H9 (cell line): Measurements from ENCODE around the gene BATF. TPM values are rescaled to one million over a fixed set of nuclear protein-coding genes. Genes with fewer than 3 reads are reported as not detected.

Experiments
- DNase-seq: peaks from one replicate; pipeline ENCODE4 v3.0.0-alpha.2; 2017
- H2AFZ ChIP-seq: one replicate; pipeline ENCODE4 v1.6.1; 2013; ENCODE audit warnings: mild to moderate bottlenecking, low read length, control low read depth, moderate library complexity
- H2AK5ac ChIP-seq: 2 replicates; pipeline ENCODE4 v1.6.1; 2013; ENCODE audit warnings: low read length, control low read depth, mixed read lengths; ENCODE audit not compliant: insufficient read length
- H2BK120ac ChIP-seq: one replicate; pipeline ENCODE4 v1.6.1; 2013; ENCODE audit warnings: low read depth, mild to moderate bottlenecking, low read length, control low read depth, inconsistent platforms; ENCODE audit not compliant: poor library complexity, severe bottlenecking
- H2BK12ac ChIP-seq: 2 replicates; pipeline ENCODE4 v1.6.1; 2013; ENCODE audit warnings: low read length, control low read depth, mixed read lengths, low read depth; ENCODE audit not compliant: insufficient read length
- H2BK15ac ChIP-seq: 2 replicates; pipeline ENCODE4 v1.6.1; 2013; ENCODE audit warnings: low read depth, low read length, control low read depth
- H2BK20ac ChIP-seq: one replicate; pipeline ENCODE4 v1.6.1; 2013; ENCODE audit warnings: low read depth, mild to moderate bottlenecking, low read length, control low read depth, inconsistent platforms; ENCODE audit not compliant: poor library complexity, severe bottlenecking
- H2BK5ac ChIP-seq: 2 replicates; pipeline ENCODE4 v1.6.1; 2013; ENCODE audit warnings: low read length, control low read depth, mixed read lengths; ENCODE audit not compliant: insufficient read length
- H3K14ac ChIP-seq: 2 replicates; pipeline ENCODE4 v1.6.1; 2013; ENCODE audit warnings: low read length, control low read depth; ENCODE audit not compliant: insufficient read depth
- H3K18ac ChIP-seq: 2 replicates; pipeline ENCODE4 v1.6.1; 2013; ENCODE audit warnings: low read depth, mild to moderate bottlenecking, mixed read lengths, low read length, control low read depth; ENCODE audit not compliant: insufficient read length
- H3K23ac ChIP-seq: 2 replicates; pipeline ENCODE4 v1.6.1; 2013; ENCODE audit warnings: low read length, control low read depth, mixed read lengths, low read depth; ENCODE audit not compliant: insufficient read length
- H3K23me2 ChIP-seq: 2 replicates; pipeline ENCODE4 v1.6.1; 2013; ENCODE audit warnings: low read depth, mild to moderate bottlenecking, mixed read lengths, low read length, control low read depth; ENCODE audit not compliant: insufficient read length, poor library complexity, severe bottlenecking
- H3K27ac ChIP-seq: 2 replicates; pipeline ENCODE4 v1.5.1; 2013; ENCODE audit warnings: low read length, control low read depth, mixed read lengths, low read depth; ENCODE audit not compliant: insufficient read length
- H3K27me3 ChIP-seq: 2 replicates; pipeline ENCODE4 v1.6.1; 2013; ENCODE audit warnings: low read length, control low read depth, inconsistent platforms; ENCODE audit not compliant: insufficient read depth
- H3K4ac ChIP-seq: 2 replicates; pipeline ENCODE4 v1.6.1; 2013; ENCODE audit warnings: low read depth, mild to moderate bottlenecking, control low read depth, inconsistent platforms, low read length, moderate library complexity
- H3K4me1 ChIP-seq: 2 replicates; pipeline ENCODE4 v1.6.1; 2013; ENCODE audit warnings: low read length, control low read depth, inconsistent platforms; ENCODE audit not compliant: insufficient read depth
- H3K4me2 ChIP-seq: 2 replicates; pipeline ENCODE4 v1.6.1; 2013; ENCODE audit warnings: low read length, control low read depth, mixed read lengths; ENCODE audit not compliant: insufficient read length, insufficient read depth
- H3K56ac ChIP-seq: 2 replicates; pipeline ENCODE4 v1.6.1; 2013; ENCODE audit warnings: low read depth, mild to moderate bottlenecking, mixed read lengths, low read length, control low read depth; ENCODE audit not compliant: insufficient read length
- H3K79me1 ChIP-seq: 2 replicates; pipeline ENCODE4 v1.6.1; 2013; ENCODE audit warnings: low read depth, mild to moderate bottlenecking, moderate library complexity, low read length, control low read depth, inconsistent platforms; ENCODE audit not compliant: insufficient read depth, poor library complexity, severe bottlenecking
- H3K79me2 ChIP-seq: 2 replicates; pipeline ENCODE4 v1.6.1; 2013; ENCODE audit warnings: low read length, control low read depth, inconsistent platforms; ENCODE audit not compliant: insufficient read depth
- H3K9ac ChIP-seq: 2 replicates; pipeline ENCODE4 v1.6.1; 2013; ENCODE audit warnings: low read length, control low read depth, mixed read lengths; ENCODE audit not compliant: insufficient read length; ENCODE audit errors: extremely low read depth
- H3K9me3 ChIP-seq: one replicate; pipeline ENCODE4 v1.6.1; 2013; ENCODE audit warnings: low read depth, low read length, inconsistent platforms; ENCODE audit not compliant: control insufficient read depth
- H3T11ph ChIP-seq: one replicate; pipeline ENCODE4 v1.6.1; 2013; ENCODE audit warnings: mild to moderate bottlenecking, low read length, control low read depth, inconsistent platforms
- H4K20me1 ChIP-seq: one replicate; pipeline ENCODE4 v1.6.1; 2013; ENCODE audit not compliant: control insufficient read depth, insufficient read length, insufficient read depth
- H4K5ac ChIP-seq: 2 replicates; pipeline ENCODE4 v1.6.1; 2013; ENCODE audit warnings: low read depth, mild to moderate bottlenecking, mixed read lengths, low read length, control low read depth; ENCODE audit not compliant: insufficient read length
- H4K8ac ChIP-seq: replicated peaks from 2 replicates; pipeline ENCODE4 v1.6.1; 2013; ENCODE audit warnings: low read length, control low read depth, mixed read lengths, low read depth; ENCODE audit not compliant: insufficient read length
- H4K91ac ChIP-seq: 2 replicates; pipeline ENCODE4 v1.6.1; 2013; ENCODE audit warnings: low read depth, mild to moderate bottlenecking, moderate library complexity, mixed read lengths, low read length, control low read depth; ENCODE audit not compliant: insufficient read length
- H3K27ac Mint-ChIP-seq, 3 experiments: 2 replicates in 2 of 3; 3 replicates in 1 of 3; pipeline ENCODE4 v1.8.0; 2020 to 2021; ENCODE audit warnings: mixed read lengths in 3 of 3, mild to moderate bottlenecking in 1 of 3, moderate library complexity in 1 of 3
- H3K27me3 Mint-ChIP-seq: 2 replicates; pipeline ENCODE4 v1.8.0; 2021; ENCODE audit warnings: low read depth, mild to moderate bottlenecking, moderate library complexity, mixed read lengths
- H3K36me3 Mint-ChIP-seq, 3 experiments: 2 replicates in 2 of 3; 3 replicates in 1 of 3; pipeline ENCODE4 v1.8.0; 2020 to 2021; ENCODE audit warnings: low read depth in 3 of 3, mixed read lengths in 3 of 3; ENCODE audit not compliant: insufficient read depth in 1 of 3
- H3K4me1 Mint-ChIP-seq, 2 experiments: 2 replicates each; pipeline ENCODE4 v1.8.0; 2020; ENCODE audit warnings: mixed read lengths in 2 of 2
- H3K4me3 Mint-ChIP-seq, 2 experiments: 2 replicates in 1 of 2; 3 replicates in 1 of 2; pipeline ENCODE4 v1.8.0; 2020 to 2021; ENCODE audit warnings: mild to moderate bottlenecking in 2 of 2, mixed read lengths in 2 of 2, moderate library complexity in 1 of 2
- H3K9me3 Mint-ChIP-seq, 2 experiments: 2 replicates in 1 of 2; 3 replicates in 1 of 2; pipeline ENCODE4 v1.8.0; 2020; ENCODE audit warnings: mild to moderate bottlenecking in 2 of 2, mixed read lengths in 2 of 2, moderate library complexity in 1 of 2
- CTCF ChIP-seq: fragments of 200-600 bp; sonication (generic); conservative IDR thresholded peaks from 3 replicates; pipeline ENCODE4 v1.8.0; 2021; ENCODE audit warnings: antibody characterized with exemption, mild to moderate bottlenecking
- WGBS: extraction: QIAGEN DNeasy Blood & Tissue Kit; methylation state at CpG from one replicate; pipeline ENCODE4 v1.1.7; 2013; ENCODE audit warnings: missing lambda C conversion rate, low lambda C conversion rate, mixed read lengths; ENCODE audit not compliant: insufficient read length; ENCODE audit errors: extremely low coverage; 5-methylcytosine and 5-hydroxymethylcytosine counted together
- total RNA-seq: library from RNA; stranded (reverse); gene quantifications from 2 replicates; pipeline ENCODE4 v1.2.1, GENCODE V29; 2021

The BATF gene
- total RNA-seq, 1 experiment from 2014 or later = not detected

GRCh38 chr14:75559451-75560222 is 37.4 kb downstream of the BATF start:
- Histone ChIP-seq H3K56ac (no peak overlapping the region), H2BK20ac (no peak overlapping the region), H4K5ac (no peak overlapping the region), H2BK15ac (no peak overlapping the region), H4K91ac (no peak overlapping the region), H3T11ph (no peak overlapping the region), H3K4ac (no peak overlapping the region), H2BK120ac (no peak overlapping the region), H3K9ac (no peak overlapping the region), H3K79me1 (no peaks in the 10 kb centered on the region), H3K4me1 (0 out of 2 replicates have a peak, but pooled peaks cover under 1% of the 10 kb centered on the region), H3K18ac (no peak overlapping the region), H4K20me1 (no peaks in the 10 kb centered on the region), H3K79me2 (no peaks in the 10 kb centered on the region), H3K23ac (no peak overlapping the region), H3K14ac (no peak overlapping the region), H3K23me2 (no peaks in the 10 kb centered on the region), H3K27me3 (no peaks in the 10 kb centered on the region), H2BK5ac (no peak overlapping the region), H4K8ac (no peak overlapping the region), H3K4me2 (no peak overlapping the region), H3K27ac (no peak overlapping the region), H2AK5ac (no peak overlapping the region), H2AFZ (no peak overlapping the region), H3K9me3 (no peaks in the 10 kb centered on the region), H2BK12ac (no peak overlapping the region)
- peaks cover 11% of the 10 kb centered on the region for H3K27me3 Mint-ChIP-seq
- peaks cover 0 to 10% of the 10 kb centered on the region in 2 experiments; a peak in 4 of 5 replicates for H3K9me3 Mint-ChIP-seq
- H3K4me3 Mint-ChIP-seq = no peak overlapping the region
- H3K4me1 Mint-ChIP-seq = peaks cover 11 to 19% of the 10 kb centered on the region in 2 experiments
- no peak for TF ChIP-seq CTCF
- WGBS = no CpG with 5 or more reads among the region's 6 CpGs
- DNase-seq = no peak
- H3K27ac Mint-ChIP-seq = no peak overlapping the region
- H3K36me3 Mint-ChIP-seq = peaks cover 0 to 5% (median 0%) of the 10 kb centered on the region in 3 experiments; a peak in 2 of 7 replicates
